ENCODE data around the gene OR2F2.
A peak's percentile ranks its signal among the peaks of the same experiment; 100 is the strongest.

Gene OR2F2

DNA sequence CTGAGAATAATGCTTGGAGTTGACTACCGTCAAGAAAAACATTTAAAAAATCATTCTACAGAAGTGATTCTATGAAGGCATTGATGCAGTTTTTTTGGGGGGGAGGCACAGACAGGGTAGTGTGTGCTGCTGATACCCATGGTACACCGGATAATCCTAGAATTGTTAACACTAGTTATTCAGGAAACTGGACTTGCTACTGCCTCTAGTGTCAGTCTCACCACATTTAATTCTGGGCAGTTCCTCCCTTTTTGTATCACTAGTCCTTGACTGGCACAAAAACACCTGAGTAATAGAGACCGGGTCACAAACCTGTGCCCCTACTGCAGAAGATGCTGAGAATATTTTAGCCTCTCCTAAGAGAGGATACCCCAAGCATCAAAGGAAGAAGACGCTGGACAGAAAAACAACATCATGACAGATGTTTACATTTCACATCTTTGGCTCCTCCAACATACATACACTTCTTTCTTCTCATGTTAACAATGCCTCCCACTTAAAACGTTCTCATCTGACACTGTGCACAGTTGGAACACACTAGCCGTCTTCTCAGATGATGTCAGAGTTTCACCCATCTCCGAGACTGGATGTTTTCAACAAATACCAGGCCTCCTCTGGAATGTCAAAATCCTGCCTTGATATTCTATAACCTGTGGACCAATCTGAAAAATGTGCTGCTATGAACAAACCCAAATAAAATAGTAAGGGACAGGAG lies 19.9 kb upstream of the OR2F2 start:
- no peak for DNase-seq

DNA sequence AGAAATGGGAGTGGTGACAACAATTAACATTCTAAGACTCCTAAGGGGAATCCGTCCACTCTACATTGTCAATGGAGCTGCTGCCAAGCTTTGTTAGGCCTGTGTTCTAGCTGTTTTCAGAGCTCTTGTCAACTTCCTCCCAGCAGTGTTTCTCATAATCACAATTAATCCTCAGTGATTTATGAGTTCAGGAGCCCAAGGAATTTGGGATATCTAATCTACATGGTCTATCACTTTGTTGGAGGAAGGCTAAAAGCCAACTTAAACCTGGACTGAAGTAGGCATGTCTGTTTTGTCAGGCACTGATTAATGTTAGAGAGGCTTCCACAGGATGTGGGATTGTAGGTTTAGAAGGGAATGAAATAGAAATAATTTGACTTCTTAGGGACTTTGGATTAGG lies 10.2 kb upstream of the OR2F2 start:
- DNase-seq: no peak

DNA sequence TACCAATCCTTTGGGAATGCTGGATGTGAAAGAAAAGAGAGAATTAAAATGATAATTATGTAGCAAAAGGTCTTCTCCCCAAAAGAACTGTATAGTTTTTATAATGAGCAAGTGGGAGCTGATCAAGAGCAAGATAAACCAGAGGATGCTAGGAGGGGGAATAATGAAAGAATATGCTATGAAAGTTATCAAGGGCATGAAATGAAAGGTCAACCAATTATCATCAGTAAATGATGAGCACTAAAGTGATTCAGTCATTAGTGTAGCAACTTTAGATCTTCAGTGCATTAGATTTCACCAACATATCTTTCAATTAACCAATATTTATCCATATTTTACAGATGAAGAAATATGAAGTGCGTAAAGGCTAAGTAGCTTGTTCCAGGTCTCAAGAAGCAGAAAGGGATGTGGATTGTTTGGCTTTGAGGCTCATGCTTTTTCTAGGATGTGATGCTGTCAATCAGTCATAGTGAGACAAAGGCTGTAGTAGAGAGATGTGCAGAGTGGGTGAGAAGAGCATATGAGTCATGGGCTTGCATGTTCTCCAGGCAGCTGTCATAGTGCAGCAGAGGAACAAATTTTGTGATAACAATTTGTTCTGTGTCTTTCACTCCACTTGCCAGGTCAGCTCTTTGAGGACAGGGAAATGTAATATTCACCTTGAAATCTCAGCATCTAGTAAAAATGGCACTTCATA lies 5.7 kb upstream of the OR2F2 start:
- peak; percentile 19 for DNase-seq

DNA sequence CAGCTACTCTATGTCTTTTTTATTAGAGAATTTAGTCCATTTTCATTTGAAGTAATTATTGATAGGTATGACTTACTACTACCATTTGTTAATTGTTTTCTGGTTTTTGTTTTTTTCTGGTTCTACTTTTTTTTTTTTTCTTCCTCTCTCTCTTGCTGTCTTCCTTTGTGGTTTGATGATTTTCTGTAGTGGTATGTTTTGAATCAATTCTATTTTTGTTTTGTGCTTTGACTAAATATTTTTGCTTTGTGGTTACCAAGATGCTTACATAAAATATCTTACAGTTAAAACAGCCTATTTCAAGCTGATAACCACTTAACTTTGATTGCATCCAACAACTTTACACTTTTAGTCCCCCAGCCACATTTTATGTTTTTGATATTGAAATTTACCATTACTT lies 3.3 kb upstream of the OR2F2 start:
- no peak for DNase-seq

DNA sequence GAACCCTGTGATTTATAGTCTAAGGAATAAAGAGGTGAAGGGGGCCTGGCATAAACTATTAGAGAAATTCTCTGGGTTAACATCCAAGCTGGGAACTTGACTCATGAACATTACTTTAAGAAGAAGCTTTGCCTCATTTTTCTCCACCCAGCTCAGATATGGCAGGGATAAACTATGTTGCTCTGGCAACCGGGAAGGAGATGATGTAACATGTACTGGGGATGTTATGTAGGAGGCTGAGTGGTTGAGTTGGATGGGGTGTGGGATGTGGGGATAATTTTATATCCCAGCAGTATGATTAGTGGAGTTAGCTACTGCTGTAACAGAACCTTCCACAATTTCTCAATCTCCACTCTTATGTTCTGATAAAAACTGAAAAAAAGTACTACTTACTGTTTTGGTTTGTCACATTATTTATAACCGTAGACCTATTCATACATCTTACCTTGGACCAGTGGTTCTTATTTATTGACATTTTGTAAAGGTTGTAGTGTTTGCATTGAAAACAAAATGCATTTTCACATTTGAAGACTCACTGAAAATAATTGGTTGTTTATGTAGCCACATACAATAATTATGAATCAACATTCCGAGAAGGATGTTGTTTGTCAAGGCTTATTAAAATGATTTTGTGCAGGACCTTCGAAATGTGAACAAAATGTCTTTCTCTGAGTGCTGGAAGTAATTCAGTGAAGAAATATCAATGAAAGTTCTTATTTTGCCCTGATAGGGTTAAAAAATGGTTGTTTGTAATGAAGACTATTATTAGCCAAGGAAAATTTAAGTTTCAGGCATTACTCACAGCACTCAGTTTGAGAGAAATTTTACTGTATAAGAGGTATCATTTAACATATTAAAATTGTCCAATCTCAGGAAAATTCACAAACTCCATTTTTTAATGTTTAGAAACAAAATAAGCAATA lies 1.3 kb downstream of the OR2F2 start:
- no peak for DNase-seq

DNA sequence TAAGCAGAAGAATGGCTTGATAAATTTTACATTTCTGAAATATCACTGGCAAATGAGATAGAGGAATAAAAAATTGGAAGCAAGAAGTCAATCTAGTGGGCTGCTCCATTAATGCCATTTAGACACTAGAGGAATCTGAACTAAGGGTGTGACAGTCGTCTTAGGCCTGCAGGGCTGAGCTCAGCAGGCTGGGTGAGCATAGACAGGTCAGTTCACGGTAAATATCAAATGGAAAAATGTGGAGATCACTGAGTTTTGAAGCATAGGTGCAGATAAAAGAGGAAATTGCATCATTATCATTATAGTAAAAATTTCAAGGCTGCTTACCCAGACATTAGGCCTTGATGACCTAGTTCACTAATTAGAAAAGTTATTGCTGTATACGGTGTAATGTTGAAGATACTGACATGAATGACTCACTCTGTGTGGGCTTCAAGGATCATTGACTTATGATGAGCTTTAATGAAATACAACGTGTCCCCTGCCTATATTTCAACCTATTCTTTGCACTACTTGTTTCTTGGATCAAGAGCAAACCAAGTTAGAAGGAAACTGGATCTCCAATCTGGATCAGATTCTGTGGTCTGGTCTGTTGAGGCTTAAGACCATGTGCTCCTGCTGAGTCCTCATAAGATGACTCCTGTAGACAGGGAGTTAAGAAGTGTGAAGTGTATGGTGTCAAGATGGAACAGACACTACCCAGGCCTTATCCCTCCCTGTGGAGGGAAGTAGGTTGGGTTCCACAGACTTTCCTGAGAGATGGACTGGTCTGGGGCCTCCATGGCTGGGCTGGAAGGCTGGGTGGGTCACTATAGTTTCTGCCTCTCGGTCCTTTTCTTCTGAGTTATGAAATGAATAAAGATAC lies 3.6 kb downstream of the OR2F2 start:
- DNase-seq: no peak

DNA sequence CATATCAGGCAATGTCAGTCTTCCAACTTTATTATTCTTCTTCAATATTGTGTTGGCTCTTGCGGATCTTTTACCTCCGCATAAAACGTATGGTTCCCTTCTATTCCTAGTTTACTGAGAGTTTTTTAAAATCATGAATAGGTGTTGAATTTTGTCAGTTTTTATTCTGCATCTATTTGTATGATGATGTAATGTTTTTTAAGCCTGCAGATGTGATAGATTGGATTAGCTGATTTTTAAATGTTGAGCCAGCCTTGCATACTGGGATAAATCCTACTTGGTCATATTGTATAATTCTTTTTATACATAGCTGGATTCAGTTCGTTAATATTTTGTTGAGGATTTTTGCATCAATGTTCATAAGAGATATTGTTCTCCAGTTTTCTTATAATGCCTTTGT lies 10.4 kb downstream of the OR2F2 start:
- DNase-seq: no peak

DNA sequence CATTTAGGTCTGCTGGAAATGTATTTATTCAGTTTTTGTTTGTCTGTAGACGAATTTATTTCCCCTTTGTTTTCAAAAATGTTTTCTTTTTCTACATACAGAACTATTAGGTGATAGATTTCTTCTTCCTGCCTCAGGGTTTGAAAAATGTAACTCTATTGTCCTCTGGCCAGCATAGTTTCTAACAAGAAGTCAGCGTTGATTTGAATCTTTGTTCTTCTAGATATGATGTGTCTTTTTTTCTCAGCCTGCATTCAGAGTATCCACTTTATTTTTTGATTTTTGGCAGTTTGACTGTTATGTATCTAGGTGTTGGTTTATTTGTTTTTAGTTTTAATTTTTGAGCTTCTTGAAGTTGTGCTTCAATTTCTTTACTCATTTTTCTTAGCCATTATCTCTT lies 12.1 kb downstream of the OR2F2 start:
- DNase-seq: no peak

DNA sequence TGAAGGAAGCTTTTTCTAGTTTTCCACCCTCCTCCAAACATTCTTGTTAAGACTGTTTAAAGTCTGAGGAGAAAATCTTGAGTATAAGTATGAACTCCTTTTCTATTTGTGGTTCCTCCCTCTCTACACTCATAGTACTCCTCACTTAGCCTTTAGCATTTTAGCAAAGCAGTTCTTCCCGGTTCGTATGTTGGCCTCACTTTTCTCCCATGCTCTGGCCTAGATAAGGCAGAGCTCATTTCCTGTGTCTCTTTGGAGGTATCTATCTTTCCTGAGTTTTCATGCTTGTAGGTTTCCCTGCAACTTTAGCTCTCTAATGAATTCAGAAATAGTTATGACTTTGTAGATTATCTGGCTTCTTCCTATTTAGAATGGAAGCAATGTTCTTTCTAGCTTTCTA lies 13.7 kb downstream of the OR2F2 start:
- DNase-seq: no peak

DNA sequence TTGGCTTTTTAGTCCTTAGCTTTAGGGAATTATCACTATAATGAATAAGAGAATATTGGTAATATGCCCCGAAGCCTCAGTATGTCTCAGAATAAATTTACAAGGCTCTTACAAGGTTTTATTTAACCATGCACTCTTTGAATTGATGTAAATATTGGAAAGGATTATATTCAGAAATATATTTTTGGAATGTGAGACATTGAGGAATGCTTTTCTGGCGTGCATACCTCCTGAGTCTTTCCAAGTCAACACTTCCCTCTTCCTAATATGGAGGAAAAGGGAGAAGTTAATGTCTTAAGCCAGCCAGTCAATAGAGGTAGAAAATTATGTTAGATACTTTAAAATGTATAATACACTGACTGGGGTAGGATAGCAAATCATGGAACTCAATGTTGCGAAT lies 18.4 kb downstream of the OR2F2 start:
- DNase-seq: no peak

DNA sequence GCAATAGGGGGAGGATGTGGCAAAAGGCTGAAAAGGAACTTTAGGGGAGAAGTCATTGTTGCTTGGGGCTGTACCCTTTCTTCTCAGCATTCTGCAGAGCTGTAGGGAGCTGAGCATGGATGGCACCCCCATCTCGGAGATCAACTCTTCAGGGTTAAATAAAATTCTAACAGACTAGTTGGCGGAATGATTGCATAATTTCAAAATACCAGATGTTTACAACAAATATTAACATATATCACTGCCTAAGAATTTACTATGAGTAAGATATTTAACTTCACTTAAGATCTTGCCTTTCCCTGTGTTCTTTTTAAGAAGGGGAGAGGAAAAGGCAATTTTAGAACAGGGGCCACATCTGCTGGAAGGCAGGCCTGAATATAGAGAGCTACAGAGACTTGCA lies 19.1 kb downstream of the OR2F2 start:
- DNase-seq: no peak

DNA sequence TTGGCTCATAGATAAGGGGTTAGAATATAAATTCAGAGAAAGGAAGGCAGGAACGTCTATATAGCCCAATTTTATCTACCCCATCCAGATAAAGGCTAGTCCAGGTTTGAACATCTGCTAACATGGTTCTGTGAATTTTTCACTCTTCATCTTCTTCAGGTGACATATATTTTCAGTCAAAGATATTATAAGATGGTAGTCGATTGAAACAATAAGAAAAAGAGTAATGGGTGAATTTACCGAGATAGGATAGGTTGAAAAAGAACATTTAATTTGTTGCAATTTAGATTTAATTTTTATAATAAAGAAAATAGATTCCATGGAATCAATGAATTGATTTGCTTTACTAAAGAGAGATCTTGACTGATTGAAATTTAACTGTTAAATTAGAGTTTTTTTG lies 19.5 kb downstream of the OR2F2 start, which contains the start of gene OR2F1:
Gene OR2F1, plus strand, starts transcription at position 301 of the 400 bp plus-strand sequence. CDS start 5,127 bp downstream, outside the sequence.
- DNase-seq: no peak

DNA sequence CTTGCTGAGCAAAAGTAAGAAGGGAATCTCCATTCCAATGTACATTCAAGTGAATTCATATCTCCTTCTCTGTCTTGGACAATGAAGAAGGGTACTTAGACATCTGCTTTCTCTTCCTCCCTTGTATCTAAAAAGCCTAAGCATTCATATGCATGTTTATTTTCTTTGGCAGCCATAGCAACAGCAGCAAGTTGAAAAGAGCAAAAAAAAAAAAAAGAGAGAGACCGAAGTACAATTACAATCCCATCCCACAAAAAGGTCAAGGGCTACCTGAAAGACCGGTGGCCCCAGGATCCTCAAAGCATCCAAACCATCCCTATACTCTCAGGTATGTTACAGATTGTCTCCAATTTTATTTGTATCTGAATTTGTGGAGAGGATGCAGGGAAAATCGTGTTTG lies 23.7 kb downstream of the OR2F2 start:
- no peak for DNase-seq

DNA sequence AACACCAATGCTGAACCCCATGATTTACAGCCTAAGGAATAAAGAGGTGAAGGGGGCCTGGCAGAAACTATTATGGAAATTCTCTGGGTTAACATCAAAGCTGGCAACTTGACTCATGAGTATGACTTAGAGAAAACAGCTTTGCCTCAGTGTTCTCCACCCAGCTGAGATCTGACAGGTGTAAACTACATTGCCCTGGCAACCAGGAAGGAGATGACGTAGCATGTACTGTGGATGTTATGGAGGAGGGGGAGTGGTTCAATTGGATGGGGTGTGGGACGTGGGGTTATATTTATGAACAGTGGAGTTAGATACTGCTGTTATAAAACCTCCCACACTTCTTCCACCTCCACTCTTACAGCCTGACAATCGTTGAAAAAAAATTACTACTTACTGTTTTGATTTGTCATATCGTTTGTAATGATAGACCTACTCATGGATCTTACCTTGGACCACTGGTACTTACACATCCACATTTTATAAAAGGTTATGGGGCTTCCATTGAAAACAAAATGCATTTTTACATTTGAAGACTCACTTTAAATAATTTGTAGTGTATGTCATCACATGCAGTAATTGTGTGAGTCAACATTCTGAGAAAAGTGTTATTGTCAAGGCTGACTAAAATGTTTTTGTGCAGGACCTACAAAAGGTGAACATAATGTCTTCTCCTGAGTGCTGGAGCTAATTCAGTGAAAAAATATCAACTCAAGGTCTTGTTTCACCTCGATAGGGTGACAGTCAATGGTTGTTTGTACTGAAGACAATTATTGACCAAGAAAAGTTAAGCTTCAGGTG lies 26.0 kb downstream of the OR2F2 start:
- no peak for DNase-seq

DNA sequence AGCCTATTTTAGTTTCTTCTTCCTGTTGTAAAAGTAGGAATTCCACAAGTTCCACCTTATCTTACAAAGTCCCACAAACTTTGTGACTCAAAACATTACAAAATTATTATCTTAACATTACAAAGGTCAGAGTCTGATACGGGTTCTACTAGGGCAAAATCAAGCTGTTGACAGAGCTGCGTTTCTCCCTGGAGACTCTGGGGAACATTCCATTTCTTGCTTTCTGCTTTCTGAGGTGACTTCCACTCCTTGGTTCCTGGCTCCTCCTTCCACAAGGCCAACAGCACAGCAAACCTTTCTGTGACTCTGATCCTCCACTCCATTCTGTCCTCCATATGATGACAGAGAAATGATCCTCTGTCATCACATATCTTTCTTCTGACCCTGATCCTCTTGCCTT lies 30.2 kb downstream of the OR2F2 start:
- no peak for DNase-seq

DNA sequence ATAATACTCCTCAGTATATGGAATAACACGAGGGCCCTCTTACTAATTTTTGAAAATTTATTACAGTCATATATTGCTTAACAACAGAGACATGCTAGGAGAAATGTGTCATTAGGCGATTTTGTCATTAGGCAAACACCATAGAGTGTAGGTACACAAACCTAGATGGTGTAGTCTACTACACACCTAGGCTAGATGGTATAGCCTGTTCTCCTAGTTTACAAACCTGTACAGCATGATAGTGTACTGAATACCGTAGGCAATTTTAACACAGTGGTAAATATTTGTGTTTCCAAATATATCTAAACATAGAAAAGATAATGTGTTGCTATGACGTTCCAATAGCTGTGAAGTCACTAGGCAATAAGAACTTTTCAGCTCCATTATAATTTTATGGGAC lies 32.4 kb downstream of the OR2F2 start:
- DNase-seq: no peak

DNA sequence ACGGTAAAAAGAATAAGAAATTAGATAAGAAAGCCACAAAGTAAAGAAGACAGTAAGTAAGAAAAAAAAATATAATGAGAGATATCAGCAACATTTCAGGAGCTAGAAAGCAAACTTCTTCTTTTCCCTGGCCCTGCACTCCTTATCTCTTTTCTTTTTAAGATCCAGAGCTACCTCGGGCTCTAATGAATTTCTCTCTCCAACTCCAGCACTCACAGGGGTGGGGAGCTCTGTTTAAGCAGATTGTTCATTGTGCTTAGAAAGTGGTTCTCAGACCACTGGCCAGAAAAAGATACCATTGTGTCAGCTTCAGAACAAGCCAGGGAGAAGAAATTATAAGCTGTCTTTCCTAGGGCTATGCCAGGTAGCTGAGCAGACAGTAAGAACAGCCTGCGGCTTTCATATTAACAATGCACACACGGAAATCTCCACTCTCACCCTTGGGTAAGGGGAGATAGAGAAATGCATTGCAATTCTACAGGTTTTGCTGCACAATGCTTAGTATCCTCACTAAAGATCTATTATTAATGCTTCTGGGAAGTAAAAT lies 38.9 kb downstream of the OR2F2 start:
- DNase-seq: no peak

DNA sequence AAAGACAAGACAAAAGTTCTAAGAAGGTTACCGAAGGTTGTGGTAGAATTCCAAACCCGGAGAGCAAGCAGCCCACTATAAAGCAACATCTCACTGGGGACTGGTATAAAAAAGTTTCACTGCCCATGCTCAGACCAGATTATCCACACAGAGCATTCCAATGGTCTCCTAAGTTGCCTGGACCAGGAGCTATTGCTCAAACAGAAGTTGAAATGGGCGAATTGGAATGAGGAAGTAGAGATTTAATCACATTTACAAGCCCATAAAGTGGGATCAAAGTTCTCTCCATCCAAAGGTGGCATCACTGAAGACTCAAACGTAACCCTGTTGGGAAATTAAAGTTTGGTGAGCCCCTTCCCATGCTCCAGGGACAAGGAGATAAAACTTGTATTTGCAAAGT lies 39.4 kb downstream of the OR2F2 start:
- no peak for DNase-seq

DNA sequence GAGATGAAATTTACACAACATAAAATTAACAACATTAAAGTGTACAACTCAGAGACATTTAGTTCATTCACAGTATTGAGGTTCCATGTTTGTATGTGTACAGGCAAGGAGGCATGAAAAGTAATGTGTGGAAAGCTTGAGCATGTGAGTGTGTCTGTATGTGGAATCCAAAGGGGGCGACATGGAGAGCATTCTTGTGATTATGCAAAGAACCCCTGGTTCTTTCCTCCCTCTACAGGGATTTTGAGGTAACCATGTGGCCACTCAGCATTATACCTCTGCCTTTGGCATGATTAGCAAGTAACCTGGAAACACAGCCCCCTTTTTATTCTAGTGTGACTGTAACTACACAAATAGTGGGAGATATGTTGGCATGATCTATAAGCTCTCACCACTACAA lies 40.6 kb downstream of the OR2F2 start:
- no peak for DNase-seq

DNA sequence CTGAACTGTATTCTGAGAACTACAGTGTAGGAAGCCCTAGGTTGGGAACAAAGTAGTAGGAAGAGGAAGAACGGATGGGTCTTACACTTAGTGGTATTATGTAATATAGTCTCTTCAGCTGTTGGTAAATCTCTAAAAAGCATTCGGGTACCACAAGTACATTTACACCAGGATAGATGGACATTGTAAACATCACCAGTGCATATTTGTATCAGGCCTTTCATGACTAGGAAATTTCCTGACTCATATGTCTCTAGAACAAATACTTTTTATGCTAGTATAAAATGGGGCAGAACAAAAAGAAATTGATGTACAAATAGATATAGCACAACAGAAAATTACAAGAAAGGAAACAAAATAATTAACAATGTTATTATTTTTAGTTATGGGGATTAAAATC lies 43.6 kb downstream of the OR2F2 start:
- no peak for DNase-seq

DNA sequence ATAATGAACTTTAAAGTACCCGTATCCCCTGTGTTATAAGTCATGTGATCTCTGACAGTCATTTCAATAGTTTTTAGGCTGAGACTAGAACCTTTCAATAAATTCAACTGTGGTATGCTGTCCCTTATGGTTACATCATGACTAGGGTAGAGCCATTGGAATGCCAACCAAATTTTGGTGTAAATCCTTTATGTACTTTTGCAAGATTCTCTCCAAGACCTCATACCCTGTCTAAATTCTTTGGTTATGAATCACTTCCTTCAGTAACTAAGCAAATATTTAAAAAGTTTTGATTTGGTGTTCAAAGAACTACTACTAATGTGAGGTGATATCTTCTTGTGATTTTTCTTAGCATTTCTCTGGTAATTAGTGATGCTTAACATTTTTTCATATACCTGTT lies 44.3 kb downstream of the OR2F2 start:
- no peak for DNase-seq

DNA sequence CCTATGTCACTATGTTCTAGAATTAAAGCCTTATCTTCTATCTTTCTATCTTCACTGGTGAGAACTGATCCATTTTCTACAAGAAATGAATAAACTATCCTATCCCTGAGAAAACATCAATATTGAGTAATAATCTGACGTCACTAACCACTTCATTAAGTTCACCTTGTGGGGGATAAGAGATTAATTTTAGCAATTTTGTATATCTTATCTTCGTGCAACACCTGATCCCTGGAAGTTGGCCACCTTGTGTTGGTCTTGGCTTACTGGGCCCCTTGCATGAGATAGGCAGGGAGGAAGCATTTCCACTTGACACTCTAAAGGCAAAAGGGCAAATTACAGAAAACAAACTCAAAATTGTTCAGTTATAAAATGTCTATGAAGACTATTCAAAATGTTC lies 45.0 kb downstream of the OR2F2 start:
- DNase-seq: no peak

Measured in stimulated activated CD4-positive, alpha-beta T cell treated with anti-CD3 and anti-CD28 coated beads, Interleukin-15, amount 100 ng/mL, for 24 hours (primary cell).